Measurements from ENCODE around the gene TNFSF13B. TPM values are rescaled to one million over a fixed set of nuclear protein-coding genes. Genes with fewer than 3 reads are reported as not detected.

Gene TNFSF13B
- total and polyA plus RNA-seq, 7 donors: 1.1 to 11.5 (median 3.7) TPM

Small RNAs within 50 kb of the gene (small RNA-seq; reads per million reads assigned to genes)
- 0 reads per million in 3 donors for gene RNA5SP39

Other genes with a start within 250 kb of the TNFSF13B start
- 10 to 100 TPM in 2 of 4 donors, 1 to 10 TPM in 2; 8.3 to 11.5 (median 10.0) TPM for gene LIG4, start 54.2 kb upstream of the TNFSF13B start, total RNA-seq
- gene LIG4, start 54.2 kb upstream of the TNFSF13B start, polyA plus RNA-seq: 1 to 10 TPM; 5.4 to 7.4 (median 6.4) TPM
- 10 to 100 TPM; 13.0 to 15.7 (median 14.2) TPM for gene ABHD13, start 51.3 kb upstream of the TNFSF13B start, total RNA-seq
- gene ABHD13, start 51.3 kb upstream of the TNFSF13B start, polyA plus RNA-seq: 1 to 10 TPM; 4.2 to 6.1 (median 4.9) TPM

All from sigmoid colon (tissue), 7 donors.